ENCODE data around the gene RIT2.

DNA sequence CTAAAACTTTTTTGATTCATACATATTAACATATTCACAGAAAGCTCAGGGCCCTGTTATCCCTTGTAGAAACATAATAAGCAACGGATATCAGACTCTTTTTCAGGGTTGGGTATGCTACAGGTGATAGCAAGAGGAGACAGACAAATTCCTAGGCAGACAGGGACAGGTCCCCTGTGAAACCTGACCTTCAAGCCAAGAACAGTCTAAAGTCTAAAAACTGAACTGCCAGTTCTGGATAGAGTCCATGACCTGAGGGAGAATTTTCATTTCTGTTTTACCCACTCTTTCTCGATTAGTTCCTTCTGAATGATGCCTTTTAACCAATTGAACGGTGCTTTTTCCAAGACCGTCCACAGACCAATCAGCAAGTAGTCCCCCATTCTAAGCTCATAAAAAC is 54.2 kb downstream of the RIT2 start:
- TF ChIP-seq, protein P1, sequence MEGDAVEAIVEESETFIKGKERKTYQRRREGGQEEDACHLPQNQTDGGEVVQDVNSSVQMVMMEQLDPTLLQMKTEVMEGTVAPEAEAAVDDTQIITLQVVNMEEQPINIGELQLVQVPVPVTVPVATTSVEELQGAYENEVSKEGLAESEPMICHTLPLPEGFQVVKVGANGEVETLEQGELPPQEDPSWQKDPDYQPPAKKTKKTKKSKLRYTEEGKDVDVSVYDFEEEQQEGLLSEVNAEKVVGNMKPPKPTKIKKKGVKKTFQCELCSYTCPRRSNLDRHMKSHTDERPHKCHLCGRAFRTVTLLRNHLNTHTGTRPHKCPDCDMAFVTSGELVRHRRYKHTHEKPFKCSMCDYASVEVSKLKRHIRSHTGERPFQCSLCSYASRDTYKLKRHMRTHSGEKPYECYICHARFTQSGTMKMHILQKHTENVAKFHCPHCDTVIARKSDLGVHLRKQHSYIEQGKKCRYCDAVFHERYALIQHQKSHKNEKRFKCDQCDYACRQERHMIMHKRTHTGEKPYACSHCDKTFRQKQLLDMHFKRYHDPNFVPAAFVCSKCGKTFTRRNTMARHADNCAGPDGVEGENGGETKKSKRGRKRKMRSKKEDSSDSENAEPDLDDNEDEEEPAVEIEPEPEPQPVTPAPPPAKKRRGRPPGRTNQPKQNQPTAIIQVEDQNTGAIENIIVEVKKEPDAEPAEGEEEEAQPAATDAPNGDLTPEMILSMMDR (IDR thresholded peaks at IDR 0.05; ENCODE audit: low read depth, low read length): no peak
- no peak for TF ChIP-seq EZH2phosphoT487 (IDR thresholded peaks at IDR 0.05; ENCODE audit: low read depth)

Data from OCI-LY3 (cell line).